Activated CD4-positive, alpha-beta T cell treated with anti-CD3 and anti-CD28 coated beads, Interleukin-2, amount 50 U/mL, for 24 hours (primary cell): ENCODE results near the gene NR2E3.
"Not testable (repeated sequence)": the region's sequence is repeated elsewhere in the genome, so short reads cannot be mapped to it uniquely, and the experiment has no call there.

Experiments used
- DNase-seq, 2 donors: peaks; one replicate each; pipeline ENCODE4 v3.0.0-alpha.2; 2020; ENCODE audit warnings: low read depth in 1 of 2, low spot score in 1 of 2

NR2E3 gene

DNA sequence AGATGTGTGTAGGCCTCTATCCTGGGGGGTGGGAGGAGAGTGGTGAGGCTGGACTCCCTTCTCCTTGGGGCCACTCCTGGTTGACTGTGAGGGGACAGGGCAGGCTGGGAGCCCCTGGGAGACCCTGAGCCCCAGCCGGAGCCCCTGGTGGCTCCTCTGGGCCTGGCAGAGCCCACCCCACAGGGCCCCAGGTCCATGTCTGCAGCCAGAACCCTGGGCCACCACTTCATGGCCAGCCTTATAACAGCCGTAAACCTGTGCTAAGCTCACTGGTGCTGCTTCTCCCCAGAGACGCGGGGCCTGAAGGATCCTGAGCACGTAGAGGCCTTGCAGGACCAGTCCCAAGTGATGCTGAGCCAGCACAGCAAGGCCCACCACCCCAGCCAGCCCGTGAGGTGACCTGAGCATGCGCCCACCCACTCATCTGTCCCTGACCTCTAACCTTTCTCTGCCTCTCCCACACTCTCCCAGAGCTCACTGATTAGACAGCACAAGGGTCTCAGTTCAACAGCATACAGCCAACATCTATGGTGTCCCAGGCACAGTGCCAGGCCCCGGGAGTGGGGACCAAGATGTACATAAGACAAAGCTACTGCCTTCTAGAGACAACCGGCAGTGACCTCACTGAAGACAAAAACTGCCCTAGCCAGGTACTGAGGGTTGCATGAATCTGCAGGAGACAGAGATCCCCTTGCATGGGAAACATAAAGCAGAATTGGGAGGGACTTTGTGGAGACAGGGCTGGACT is 3.5 kb downstream of the NR2E3 start:
- DNase-seq, result no peak

DNA sequence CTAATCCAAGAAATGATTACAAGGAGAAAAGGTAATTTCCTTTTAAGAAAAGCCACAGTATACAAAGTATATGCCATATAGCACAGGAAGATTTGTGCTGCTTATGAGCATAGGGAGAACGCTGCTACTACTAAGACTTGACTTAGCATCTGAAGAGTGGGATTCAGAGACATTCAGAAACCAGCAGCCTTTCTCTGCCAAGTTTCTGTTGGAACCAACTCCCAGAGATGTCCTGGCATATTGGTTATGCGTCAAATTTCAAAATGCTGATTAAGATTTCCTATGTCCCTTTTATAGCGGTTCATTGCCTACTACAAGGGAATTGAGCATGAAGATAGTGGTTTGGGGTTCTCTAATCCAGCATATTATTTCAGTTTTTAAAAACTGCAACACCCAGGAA is 4.9 kb downstream of the NR2E3 start:
- DNase-seq, result no peak

DNA sequence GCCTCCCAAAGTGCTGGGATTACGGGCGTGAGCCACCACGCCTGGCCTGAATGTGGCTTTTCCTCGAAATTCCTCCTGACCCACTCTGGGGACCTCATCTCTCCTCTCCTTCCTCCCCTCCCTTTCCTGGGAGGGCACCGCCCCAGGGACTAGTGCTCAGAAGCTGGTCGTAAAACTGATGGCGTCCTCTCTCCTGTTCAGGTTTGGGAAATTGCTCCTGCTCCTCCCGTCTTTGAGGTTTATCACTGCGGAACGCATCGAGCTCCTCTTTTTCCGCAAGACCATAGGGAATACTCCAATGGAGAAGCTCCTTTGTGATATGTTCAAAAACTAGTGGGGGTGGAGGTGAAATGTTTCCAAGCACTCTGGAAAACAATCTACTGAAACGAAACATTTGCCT is 7.0 kb downstream of the NR2E3 start:
- no peak for DNase-seq

DNA sequence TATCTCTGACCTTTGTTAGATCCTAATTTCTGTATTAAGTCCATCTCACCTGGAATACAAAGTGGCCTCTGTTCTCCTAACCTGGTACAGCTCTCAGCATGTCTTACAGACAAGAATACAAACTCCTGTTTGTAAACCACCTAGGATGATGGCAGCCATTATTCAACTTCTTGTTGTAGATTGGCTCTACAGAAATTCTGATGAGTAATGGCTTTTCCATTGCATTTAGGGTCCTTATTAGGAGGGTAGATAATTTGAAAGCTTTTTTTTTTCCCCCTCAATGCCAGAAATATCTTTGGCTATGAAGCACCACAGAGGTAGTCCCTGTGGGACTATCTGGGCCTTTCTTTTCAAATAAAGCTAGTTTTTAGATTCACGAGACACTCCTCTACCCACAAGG is 9.8 kb downstream of the NR2E3 start:
- no peak for DNase-seq

DNA sequence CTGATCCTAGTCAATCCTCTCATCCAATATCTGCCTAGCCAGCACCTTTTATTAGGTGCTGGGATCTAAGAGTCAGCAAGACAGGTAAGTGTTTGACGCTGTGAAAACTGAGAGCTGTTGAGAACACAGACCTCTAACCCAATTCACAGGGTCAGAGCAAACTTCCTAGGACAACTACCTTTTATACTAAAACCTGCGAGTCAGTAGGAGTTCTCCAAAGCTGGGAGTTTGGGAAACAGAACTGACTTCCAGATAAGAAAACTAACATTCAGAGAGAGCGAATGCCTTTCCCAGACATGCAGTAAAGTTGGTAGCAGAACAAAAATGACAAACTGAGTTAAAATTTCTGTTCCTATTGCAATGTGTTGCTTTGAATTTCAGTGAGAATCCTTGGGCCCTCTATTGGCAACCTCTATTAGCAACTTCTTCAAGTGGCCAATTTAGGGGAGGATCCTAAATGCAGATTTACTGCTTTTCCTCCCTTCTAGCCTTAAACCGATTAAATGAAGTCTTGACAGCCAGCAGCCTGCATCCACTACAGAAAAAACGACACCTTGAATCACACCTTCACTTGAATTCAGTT is 11.3 kb downstream of the NR2E3 start:
- DNase-seq, result no peak

DNA sequence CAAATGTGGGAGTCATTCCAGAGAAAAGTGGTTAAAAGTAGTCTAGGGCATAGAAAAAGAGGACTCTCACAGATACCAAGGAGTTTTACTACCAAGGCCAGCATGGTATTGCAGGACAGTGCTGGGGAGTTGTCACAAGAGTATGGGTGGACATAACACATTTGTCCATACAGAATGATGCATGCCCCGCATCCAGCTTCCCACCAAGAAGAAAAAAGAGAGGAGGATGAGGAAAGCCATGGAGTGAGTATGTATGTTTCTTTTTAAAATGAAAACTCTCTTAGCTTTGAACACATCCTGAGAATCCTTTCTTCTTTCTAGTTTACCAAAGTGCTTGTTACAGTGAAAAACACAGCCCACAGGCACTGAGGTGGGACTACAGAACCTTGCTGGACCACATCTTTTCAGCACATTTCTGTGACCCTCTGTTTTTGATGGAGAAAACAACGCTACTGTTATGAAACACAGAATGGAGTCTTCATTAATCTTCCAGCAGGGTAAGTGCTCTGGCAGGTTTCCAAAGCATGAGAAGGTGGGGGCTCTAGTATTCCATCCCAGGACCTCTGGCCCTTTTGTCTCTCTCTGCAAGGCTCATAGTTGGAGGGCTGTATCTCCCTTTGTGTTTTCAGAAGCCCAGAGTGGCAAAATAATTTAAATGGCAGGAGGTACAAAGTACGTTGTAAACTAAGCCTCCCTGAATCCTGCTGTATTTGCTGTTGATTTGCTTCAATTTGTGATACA is 12.7 kb downstream of the NR2E3 start:
- no peak for DNase-seq

DNA sequence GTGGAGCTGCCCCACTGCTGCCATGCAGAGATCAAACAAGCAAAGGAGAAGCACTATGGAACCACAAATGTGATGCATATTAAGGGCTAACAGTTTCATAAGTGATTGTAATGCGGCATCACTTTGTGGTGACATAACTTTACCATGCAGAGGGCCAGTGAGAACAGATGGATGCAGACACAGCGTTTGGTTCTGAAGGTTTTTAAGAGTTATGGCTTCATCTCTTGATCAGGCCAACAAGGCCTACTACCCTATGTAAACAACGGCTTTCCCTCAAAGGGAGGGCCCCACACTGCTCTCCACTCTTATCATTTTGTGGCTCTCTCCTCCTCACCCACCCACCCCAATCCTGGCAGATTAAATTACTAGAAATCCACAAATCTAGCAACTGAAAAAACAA is 13.4 kb downstream of the NR2E3 start:
- no peak for DNase-seq

DNA sequence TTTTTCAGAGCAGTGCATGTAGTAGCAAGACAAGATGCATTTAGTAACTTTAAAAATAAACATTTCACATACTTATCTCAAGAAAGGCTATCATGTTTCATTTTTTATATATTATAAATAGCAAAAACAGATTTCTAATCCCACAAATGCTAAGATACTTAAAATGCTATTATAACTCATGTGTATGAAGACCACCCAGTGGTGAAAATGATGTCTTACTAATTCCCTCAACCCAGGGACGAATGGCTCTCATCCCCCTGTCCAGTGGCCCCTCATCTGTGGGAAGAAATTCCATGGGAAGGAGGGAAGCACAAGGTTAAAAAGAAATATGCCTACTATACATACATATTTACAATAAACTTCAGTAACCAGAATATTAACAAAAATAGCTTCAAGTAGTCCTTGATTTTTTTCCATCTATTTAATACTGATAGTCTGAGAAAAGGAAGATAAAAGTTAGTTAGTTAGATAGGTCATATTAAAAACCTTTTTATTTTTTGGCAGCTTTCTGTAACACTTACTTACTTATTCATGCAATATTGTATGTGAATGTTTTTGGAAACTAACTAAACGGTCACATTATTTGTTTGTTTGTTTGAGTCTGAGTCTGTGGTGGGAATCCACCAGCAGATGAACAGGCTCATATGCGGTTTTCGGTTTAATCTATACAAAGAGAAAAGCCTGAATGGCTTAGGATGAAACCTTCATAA is 14.8 kb downstream of the NR2E3 start:
- no peak for DNase-seq

DNA sequence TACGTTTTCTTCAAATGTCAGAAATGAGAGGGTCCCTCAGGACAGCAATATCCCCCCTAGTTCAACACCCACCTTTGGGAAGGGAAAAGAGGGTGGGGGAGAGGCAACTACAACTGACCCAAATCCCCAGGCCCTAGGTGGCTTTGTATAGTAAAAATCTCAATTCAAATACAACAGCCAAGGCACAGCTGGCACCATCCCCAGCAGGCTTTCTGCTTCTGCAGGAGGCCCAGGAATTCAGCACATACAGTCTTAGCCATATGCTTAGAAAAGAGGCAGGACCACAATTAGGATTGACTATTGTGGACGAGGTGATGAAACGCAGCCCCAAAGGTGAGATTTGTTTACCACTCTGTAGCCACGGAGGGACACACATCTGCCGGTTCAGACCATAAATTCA is 15.8 kb downstream of the NR2E3 start:
- no peak for DNase-seq

DNA sequence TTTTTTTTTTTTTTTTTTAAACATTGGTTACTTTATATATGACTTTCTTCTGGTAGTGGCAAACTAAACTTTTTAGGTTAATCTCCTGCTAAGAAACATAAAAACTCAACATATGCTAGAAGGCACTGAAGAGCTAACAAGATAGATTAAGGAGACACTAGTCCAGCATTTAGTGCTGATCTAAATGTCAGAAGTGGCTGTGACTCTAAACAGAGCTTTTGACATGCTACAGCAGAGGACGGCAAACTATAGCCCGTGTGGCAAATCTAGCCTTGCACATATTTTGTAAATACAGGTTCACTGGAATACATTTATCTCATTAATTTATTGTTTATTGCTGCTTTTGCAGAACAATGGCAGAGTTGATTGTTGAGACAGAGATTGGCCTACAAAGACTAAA is 20.6 kb downstream of the NR2E3 start:
- DNase-seq, result no peak

DNA sequence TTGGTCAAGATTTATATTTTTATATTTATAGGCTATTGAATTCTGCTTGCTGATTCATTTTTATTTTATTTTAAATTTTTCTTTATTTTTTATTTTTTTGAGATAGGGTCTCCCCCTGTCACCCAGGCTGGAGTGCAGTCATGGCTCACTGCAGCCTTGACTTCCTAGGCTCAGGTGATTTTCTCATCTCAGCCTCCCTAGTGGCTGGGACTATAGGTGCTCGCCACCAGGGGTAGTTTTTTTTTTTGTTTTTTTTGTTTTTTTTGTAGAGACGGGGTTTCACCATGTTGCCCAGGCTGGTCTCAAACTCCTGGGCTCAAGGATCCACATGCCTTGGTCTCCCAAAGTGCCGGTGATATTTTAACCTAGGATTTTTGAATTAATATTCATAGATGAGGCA is 31.2 kb downstream of the NR2E3 start:
- DNase-seq, result no peak

DNA sequence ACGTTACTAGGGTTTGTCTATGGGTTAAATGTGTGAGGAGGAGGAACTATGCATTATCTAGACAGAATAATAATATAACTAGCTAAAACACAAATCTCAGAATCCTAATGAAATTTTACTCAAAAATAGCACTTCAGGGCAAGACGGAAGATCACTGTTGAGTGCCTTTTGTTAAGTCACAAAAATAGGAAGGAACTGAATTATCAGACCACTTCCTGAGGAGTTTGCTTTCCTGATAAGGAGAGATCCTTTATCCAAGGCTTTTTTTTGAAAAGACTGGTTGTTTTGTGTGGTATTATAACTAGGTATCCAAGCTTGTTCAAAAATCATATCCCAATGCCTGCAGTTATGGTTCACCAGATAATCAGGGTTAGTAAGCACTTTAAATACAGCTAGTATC is 34.6 kb downstream of the NR2E3 start:
- no peak for DNase-seq

DNA sequence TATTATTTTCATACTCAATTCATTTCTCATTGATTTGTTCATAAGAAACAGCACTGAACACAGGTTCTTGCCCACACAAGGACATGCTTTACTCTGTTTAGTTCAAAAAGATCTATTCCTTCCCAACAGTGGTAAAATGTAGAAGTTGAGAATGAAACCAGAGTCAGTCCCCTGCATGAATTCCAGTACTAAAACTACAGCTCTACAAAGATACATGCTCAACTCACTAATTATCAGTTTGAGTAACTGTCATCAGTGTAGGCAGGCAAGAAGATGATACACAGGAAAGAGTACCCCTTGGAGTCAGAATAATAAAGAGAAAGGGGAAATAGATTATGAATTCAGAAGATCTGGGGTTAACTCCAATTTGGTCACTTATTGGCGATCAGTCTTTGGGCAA is 43.2 kb downstream of the NR2E3 start:
- no peak for DNase-seq

DNA sequence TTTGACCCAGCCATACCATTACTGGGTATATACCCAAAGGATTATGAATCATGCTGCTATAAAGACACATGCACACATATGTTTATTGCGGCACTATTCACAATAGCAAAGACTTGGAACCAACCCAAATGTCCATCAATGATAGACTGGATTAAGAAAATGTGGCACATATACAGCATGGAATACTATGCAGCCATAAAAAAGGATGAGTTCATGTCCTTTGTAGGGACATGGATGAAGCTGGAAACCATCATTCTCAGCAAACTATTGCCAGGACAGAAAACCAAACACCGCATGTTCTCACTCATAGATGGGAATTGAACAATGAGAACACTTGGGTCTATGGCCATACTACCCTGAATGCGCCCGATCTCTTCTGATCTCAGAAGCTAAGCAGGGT is 47.9 kb downstream of the NR2E3 start:
- not testable (repeated sequence) for DNase-seq
